Glomerular visceral epithelial cell (primary cell): ENCODE data around the gene MEF2C.

Experiments
- DNase-seq: peaks from one replicate; pipeline ENCODE4 v3.0.0-alpha.2; 2016; ENCODE audit errors: extremely low spot score

Gene MEF2C

GRCh38 chr5:88758184-88758583, 124.8 kb downstream of the MEF2C start:
- DNase-seq = no peak

DNA sequence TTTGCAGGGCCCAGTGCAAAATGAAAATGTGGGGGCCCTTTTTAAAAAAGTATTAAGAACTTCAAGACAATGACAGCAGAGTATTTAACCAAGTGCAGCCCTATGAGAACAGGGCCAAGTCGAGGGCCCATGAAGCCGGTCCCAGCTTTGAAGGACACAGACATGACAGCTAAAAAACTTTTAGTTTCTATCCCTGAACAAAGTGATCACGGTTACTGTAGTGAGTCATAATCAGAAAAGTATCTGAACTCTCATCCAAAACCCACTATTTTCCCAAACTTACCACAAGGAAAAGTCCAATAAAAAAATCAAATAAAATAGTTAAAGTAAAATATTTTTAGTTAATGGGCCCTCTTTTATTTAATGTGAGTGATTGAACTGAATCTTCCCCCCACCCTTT, 126.0 kb downstream of the MEF2C start:
- no peak for DNase-seq

DNA sequence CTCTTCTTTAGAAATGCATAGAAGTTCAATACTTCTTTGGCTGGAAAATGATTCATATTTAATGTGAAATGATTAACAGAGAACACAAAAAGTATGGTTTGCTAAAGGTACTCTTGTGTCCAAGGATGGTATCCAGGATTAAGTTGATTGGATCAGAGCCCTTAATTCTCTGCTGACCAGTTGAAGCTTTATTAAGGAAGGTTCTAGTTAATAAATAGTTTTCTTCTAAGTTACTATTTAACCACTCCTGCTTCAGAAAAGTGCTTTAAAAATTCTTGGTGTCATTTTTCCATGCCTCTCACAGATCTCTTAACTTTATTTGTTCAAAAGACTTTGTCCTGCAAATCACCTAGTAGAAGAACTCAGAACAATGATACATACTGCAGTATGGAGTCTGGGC, 134.3 kb downstream of the MEF2C start:
- DNase-seq = peak; percentile 27

GRCh38 chr5:88746438-88746882, 136.5 kb downstream of the MEF2C start:
- no peak for DNase-seq

GRCh38 chr5:88745093-88745696, 137.8 kb downstream of the MEF2C start:
- no peak for DNase-seq

GRCh38 chr5:88743231-88743834, 139.7 kb downstream of the MEF2C start:
- DNase-seq = no peak

GRCh38 chr5:88741964-88742363, 141.0 kb downstream of the MEF2C start:
- DNase-seq = no peak

DNA sequence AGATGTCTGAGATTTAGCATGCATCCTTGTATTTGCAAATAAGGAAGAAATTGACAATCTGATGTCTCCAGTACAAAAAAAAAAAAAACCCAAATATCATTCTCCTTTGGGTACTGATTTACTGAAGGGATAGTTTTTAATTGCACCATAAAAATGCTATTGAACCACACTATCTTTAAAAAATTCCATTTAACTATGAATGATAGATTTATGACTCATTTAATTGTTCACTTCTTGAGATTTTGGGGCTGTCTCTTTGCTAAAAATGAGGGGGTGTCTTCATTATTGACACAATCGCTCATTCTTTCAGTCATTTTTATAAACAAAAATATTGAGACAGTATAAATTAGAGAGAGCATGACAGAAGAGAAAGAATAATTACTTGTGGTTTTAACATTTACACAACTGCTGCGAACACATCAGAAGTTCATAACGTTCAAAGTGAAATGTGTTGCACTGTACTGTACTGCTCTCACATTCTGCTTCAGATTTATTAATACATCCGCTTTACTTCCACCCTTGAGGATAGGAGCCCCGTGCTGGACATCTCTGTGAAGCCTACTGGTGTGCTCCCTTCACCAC, 142.3 kb downstream of the MEF2C start:
- no peak for DNase-seq

GRCh38 chr5:88736494-88736893, 146.5 kb downstream of the MEF2C start:
- DNase-seq = no peak

- DNase-seq = no peak
Observed at GRCh38 chr5:88734983-88735382, 148.0 kb downstream of the MEF2C start.

- DNase-seq = no peak
Observed at GRCh38 chr5:88734191-88734640, 148.8 kb downstream of the MEF2C start.

DNA sequence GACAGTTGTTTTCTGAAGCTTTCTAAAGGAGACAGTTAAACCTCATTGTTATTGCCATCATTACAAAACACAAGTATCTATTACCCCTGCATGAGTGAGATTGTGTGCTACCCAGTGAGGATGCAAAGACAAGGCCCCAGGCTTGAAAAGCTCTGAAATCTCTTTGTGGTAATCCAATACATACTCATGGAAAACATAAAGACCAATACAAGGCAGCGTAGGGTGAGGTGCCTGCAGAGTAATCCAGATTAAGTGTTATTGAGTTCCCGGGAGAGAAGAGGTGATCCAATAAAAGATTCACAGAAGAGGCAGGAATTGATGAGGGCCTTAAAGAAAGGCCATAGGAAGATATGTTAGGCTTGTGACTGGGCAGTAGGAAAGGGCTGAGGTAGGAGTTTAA, 150.1 kb downstream of the MEF2C start:
- no peak for DNase-seq

DNA sequence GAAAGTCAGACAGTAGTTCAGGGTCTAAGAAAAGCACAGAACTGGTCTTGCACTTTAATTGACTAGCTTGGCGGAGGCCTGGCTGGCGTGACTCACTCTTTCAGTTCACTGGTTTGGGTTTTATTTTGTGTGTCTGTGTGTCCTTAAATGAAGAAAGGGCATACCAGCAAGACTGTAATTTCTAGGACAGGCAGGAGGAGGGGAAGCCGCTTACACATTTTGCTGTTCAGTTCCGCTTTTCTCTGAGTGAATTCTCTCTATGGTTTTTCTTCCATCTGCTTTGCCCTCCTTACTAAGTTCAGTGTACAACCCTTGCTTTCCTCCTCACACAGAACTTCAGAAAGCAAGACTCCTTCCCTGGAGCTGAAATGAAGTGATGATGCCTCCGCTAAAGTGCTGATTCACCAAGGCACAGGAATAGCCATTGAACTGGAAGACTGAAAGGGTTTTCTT, 150.8 kb downstream of the MEF2C start:
- peak; percentile 75 for DNase-seq

- no peak for DNase-seq
Observed at GRCh38 chr5:88729829-88730182, 153.2 kb downstream of the MEF2C start.

GRCh38 chr5:88729084-88729828, 153.7 kb downstream of the MEF2C start:
- DNase-seq = peak; percentile 82

DNA sequence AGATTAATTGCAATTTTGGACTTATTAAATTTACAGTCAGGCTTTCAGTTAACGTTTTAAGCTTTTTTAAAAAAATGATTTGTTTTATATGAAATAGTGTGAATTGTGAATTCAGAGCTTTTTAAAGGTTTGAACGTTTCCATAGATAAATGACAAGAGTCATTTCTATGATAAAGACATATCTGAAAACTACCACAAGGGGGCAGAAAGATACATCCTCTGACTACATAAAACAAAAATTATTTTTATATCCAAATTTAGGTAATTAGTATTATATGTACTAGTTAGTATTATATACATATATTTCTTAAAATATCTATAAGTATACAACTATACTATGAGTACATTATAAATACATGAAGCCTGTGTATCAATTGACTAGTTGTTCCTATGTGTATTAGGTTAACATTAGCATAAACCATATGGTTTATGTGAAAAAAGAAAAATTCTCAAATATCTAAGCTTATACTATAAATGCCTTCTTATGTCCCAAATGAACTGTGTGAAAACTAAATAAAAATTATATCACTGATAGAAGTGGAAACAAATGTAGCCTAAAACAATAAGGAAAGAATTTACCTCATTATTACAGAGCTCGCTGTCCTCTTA, 155.2 kb downstream of the MEF2C start:
- DNase-seq = peak; percentile 26

GRCh38 chr5:88725454-88725853, 157.5 kb downstream of the MEF2C start:
- DNase-seq = no peak

- peak; percentile 25 for DNase-seq
Observed at GRCh38 chr5:88724201-88724600, 158.8 kb downstream of the MEF2C start.

- DNase-seq = no peak
Observed at GRCh38 chr5:88722546-88723073, 160.4 kb downstream of the MEF2C start.

GRCh38 chr5:88719434-88719833, 163.6 kb downstream of the MEF2C start:
- DNase-seq = no peak

DNA sequence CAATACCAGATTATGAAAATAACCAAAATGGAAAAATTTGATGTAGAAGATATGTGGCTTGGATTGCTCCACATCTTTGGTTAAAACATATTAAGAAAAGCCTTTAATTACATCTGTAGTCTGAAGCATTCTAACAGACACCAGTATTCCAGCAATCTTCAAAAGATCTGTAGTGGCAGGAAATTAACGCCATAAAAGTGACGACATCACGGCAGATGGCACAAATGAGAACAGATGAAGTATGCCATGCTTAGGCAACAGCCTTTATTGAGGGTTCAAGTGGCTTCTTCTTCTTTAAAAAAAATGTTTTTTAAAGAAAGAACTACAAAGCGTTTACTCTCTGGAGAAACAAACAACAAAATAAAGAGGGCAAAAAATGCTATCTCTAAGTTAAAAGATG, 164.2 kb downstream of the MEF2C start:
- DNase-seq = no peak

- no peak for DNase-seq
Observed at GRCh38 chr5:88716101-88716500, 166.9 kb downstream of the MEF2C start.
